Measurements from ENCODE around the gene GRIN1. TPM values are rescaled to one million over a fixed set of nuclear protein-coding genes. Genes with fewer than 3 reads are reported as not detected.

The GRIN1 gene
- total RNA-seq, 1 donor from 2014 or later, result 0.18 TPM

DNA sequence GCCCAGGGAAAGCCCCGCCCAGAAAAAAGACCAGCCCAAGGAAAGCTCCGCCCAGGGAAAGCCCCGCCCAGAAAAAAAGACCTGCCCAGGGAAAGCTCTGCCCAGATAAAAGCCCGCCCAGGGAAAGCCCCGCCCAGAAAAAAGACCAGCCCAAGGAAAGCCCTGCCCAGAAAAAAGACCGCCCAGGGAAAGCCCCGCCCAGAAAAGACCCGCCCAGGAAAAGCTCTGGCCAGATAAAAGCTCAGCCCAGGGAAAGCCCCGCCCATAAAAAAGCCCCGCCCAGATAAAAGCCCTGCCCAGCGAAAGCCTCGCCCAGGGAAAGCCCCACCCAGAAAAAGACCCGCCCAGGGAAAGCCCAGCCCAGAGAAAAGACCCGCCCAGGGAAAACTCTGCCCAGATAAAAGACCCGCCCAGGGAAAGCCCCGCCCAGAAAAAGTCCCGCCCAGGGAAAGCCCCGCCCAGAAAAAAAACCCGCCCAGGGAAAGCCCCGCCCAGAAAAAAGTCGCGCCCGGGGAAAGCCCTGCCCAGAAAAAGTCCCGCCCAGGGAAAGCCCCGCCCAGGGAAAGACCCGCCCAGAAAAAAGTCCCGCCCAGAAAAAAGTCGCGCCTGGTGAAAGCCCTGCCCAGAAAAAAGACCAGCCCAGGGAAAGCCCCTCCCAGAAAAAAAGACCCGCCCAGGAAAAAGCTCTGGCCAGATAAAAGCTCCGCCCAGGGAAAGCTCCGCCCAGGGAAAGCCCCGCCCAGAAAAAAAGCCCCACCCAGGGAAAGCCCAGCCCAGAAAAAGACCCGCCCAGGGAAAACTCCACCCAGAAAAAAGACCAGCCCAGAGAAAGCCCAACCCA, 11.9 kb downstream of the GRIN1 start:
- H3K36me3 ChIP-seq (ENCODE audit: insufficient read depth, low read length), result no peaks in the 10 kb centered on the region

DNA sequence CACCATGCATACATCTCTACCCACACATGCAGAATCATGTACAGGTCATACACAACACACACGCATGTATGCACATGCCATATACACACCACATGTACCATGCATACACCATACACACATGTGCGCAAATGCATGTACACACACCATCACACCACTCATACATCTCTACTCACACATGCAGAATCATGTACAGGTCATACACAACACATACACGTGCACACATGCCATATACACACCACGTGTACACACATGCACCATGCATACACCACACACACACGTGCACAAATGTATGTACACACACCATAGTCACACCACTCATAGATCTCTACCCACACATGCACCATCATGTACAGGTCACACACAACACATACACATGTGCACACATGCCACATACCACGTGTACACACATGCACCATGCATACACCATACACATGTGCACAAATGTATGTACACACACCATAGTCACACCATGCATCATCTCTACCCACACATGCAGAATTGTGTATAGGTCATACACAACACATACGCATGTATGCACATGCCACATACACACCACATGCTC, 14.0 kb downstream of the GRIN1 start:
- no peaks in the 10 kb centered on the region for H4K20me1 ChIP-seq (ENCODE audit: insufficient read depth, low read length)
- no peaks in the 10 kb centered on the region for H3K9me3 ChIP-seq (ENCODE audit: insufficient read depth, low read depth, low read length)
- Mint-ChIP-seq H3K27me3 (ENCODE audit: low read depth, unreplicated experiment) (peaks cover 32% of the 10 kb centered on the region), H3K4me3 (ENCODE audit: unreplicated experiment) (no peak overlapping the region), H3K36me3 (ENCODE audit: low read depth, unreplicated experiment) (no peaks in the 10 kb centered on the region), H3K4me1 (ENCODE audit: low read depth, unreplicated experiment) (no peaks in the 10 kb centered on the region), H3K27ac (ENCODE audit: unreplicated experiment) (no peak overlapping the region), H3K9me3 (ENCODE audit: unreplicated experiment) (no peaks in the 10 kb centered on the region)
- no peak overlapping the region for H2AFZ ChIP-seq (ENCODE audit: low read depth, low read length)
- no peak overlapping the region for H3K4me3 ChIP-seq (ENCODE audit: insufficient read depth, low read depth, low read length)
- DNase-seq (ENCODE audit: low read depth) (no peak), FAIRE-seq (no peak)
- H3K4me1 ChIP-seq (ENCODE audit: insufficient read depth, low read length), result no peaks in the 10 kb centered on the region
- no peaks in the 10 kb centered on the region for H3K79me2 ChIP-seq (ENCODE audit: insufficient read depth, low read length)
- H3K4me2 ChIP-seq (ENCODE audit: low read length), result no peak overlapping the region
- no peak overlapping the region for H3K9ac ChIP-seq (ENCODE audit: low read length)
- H3K27me3 ChIP-seq (ENCODE audit: insufficient read depth, low read length), result peaks cover 12% of the 10 kb centered on the region
- TF ChIP-seq EZH2 (IDR thresholded peaks at IDR 0.05; ENCODE audit: insufficient read depth, low read length), result no peak
- TF ChIP-seq, protein P1, sequence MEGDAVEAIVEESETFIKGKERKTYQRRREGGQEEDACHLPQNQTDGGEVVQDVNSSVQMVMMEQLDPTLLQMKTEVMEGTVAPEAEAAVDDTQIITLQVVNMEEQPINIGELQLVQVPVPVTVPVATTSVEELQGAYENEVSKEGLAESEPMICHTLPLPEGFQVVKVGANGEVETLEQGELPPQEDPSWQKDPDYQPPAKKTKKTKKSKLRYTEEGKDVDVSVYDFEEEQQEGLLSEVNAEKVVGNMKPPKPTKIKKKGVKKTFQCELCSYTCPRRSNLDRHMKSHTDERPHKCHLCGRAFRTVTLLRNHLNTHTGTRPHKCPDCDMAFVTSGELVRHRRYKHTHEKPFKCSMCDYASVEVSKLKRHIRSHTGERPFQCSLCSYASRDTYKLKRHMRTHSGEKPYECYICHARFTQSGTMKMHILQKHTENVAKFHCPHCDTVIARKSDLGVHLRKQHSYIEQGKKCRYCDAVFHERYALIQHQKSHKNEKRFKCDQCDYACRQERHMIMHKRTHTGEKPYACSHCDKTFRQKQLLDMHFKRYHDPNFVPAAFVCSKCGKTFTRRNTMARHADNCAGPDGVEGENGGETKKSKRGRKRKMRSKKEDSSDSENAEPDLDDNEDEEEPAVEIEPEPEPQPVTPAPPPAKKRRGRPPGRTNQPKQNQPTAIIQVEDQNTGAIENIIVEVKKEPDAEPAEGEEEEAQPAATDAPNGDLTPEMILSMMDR (IDR thresholded peaks at IDR 0.05; ENCODE audit: insufficient read depth, low read depth, low read length), result no peak
- no peak overlapping the region for H3K27ac ChIP-seq (ENCODE audit: low read depth, low read length)
- H3K36me3 ChIP-seq (ENCODE audit: insufficient read depth, low read length), result no peaks in the 10 kb centered on the region

More for the DNA sequence above, 11.9 kb downstream of the GRIN1 start:
- H3K4me3 ChIP-seq (ENCODE audit: insufficient read depth, low read depth, low read length), result no peak overlapping the region
- H3K4me2 ChIP-seq (ENCODE audit: low read length), result no peak overlapping the region
- Mint-ChIP-seq H3K9me3 (ENCODE audit: unreplicated experiment) (no peaks in the 10 kb centered on the region), H3K36me3 (ENCODE audit: low read depth, unreplicated experiment) (no peaks in the 10 kb centered on the region), H3K4me1 (ENCODE audit: low read depth, unreplicated experiment) (no peaks in the 10 kb centered on the region), H3K4me3 (ENCODE audit: unreplicated experiment) (no peak overlapping the region), H3K27me3 (ENCODE audit: low read depth, unreplicated experiment) (peaks cover 29% of the 10 kb centered on the region), H3K27ac (ENCODE audit: unreplicated experiment) (no peak overlapping the region)
- no peak overlapping the region for H3K9ac ChIP-seq (ENCODE audit: low read length)
- no peaks in the 10 kb centered on the region for H4K20me1 ChIP-seq (ENCODE audit: insufficient read depth, low read length)
- H3K79me2 ChIP-seq (ENCODE audit: insufficient read depth, low read length), result no peaks in the 10 kb centered on the region
- no peak overlapping the region for H3K27ac ChIP-seq (ENCODE audit: low read depth, low read length)
- FAIRE-seq (no peak), DNase-seq (ENCODE audit: low read depth) (no peak)
- no peaks in the 10 kb centered on the region for H3K9me3 ChIP-seq (ENCODE audit: insufficient read depth, low read depth, low read length)
- TF ChIP-seq, protein P1 (IDR thresholded peaks at IDR 0.05; ENCODE audit: insufficient read depth, low read depth, low read length), result no peak
- TF ChIP-seq EZH2 (IDR thresholded peaks at IDR 0.05; ENCODE audit: insufficient read depth, low read length), result no peak
- no peaks in the 10 kb centered on the region for H3K4me1 ChIP-seq (ENCODE audit: insufficient read depth, low read length)
- H2AFZ ChIP-seq (ENCODE audit: low read depth, low read length), result no peak overlapping the region
- peaks cover 2% of the 10 kb centered on the region for H3K27me3 ChIP-seq (ENCODE audit: insufficient read depth, low read length)

Data from astrocyte (in vitro differentiated cells and primary cell).